MM.1S (cell line): ENCODE data around the gene KLHDC7B.

Source experiments
- EZH2phosphoT487 ChIP-seq: fragments of 300-600 bp; sonication (generic); IDR thresholded peaks from 2 replicates; pipeline ENCODE4 v1.6.1; 2018; ENCODE audit warnings: antibody characterized with exemption, low read length
- TF ChIP-seq, protein P1 (sequence below): fragments of 300-600 bp; sonication (generic); IDR thresholded peaks from 2 replicates; pipeline ENCODE4 v1.5.1; 2016; ENCODE audit warnings: antibody characterized with exemption, low read length, mixed read lengths

DNA sequence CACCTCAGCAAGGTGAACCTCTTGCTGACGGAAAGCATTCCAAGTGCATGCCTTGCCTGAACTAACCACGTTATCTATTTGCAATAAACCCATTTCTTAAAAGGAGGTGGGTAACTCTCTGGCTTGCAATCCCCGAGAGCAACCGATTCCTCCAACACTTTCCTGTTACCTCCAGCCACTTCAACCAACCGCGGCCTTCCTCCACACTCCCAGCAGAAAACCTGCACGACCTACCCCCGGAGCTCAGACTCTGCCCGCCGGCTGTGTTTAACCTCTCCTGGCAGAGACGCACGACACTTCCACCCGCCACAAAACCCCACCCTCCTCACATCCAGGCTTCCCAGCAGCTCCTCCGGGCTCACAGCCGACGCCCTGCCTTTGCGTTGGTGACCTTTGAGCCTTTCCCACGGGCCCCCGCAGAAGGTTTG is 21.0 kb upstream of the KLHDC7B start:
- TF ChIP-seq, protein P1, sequence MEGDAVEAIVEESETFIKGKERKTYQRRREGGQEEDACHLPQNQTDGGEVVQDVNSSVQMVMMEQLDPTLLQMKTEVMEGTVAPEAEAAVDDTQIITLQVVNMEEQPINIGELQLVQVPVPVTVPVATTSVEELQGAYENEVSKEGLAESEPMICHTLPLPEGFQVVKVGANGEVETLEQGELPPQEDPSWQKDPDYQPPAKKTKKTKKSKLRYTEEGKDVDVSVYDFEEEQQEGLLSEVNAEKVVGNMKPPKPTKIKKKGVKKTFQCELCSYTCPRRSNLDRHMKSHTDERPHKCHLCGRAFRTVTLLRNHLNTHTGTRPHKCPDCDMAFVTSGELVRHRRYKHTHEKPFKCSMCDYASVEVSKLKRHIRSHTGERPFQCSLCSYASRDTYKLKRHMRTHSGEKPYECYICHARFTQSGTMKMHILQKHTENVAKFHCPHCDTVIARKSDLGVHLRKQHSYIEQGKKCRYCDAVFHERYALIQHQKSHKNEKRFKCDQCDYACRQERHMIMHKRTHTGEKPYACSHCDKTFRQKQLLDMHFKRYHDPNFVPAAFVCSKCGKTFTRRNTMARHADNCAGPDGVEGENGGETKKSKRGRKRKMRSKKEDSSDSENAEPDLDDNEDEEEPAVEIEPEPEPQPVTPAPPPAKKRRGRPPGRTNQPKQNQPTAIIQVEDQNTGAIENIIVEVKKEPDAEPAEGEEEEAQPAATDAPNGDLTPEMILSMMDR = no peak
- no peak for TF ChIP-seq EZH2phosphoT487
